ENCODE results near the gene ZC3HAV1.

ZC3HAV1 gene

DNA sequence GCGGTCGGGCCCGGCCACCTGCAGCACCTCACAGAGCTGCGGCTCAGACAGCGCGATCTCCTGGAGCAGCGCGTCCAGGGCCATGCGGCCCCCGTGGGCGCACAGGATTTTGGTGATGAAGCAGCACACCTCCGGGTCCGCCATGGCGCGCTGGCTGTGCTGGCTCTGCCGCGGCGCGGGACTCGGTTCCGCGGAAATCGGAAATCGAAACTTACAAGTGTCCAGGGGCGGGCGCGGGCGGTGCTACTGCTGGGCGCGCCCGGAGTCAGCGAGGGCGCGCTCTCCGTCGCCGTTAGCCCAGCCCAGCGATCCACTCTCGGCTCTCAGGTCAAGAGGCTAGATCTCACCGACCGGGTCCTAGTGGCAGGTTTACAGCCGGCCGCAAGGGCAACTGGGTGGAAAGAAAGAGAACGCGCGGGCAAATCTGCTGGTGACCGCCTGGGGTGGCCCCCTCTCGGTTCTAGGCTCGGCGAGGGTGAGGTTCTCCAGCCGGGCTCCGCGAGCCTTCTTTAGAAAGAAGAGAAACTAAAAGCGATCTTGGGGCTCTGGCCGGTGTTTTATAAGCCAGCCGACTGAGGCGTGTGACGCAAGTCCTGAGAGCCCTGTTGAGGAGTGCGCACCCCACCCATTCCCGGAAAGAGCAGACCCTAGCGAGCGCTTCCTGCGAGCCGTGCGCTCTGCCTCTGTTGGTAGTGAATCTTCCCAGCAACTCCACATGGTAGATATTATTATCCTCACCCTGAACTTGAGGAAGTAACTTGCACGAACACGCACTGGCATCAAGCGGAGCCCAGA, at the start of gene ZC3HAV1 (continued):
- TF ChIP-seq PRDM2 (tag by site-specific recombination; IDR thresholded peaks at IDR 0.05; ENCODE audit: borderline replicate concordance) (no peak), ZNF548 (tag by site-specific recombination; IDR thresholded peaks at IDR 0.05) (no peak), ZNF214 (tag by site-specific recombination; IDR thresholded peaks at IDR 0.05; ENCODE audit: borderline replicate concordance) (no peak), ZNF785 (tag by site-specific recombination; IDR thresholded peaks at IDR 0.05) (no peak), ZNF37A (tag by site-specific recombination; IDR thresholded peaks at IDR 0.05) (no peak), ZNF501 (tag by site-specific recombination; IDR thresholded peaks at IDR 0.05) (peak; percentile 96), ZNF394 (tag by site-specific recombination; IDR thresholded peaks at IDR 0.05; ENCODE audit: borderline replicate concordance) (peak; percentile 34; the same call in 1 of the 2 replicates), ZNF571 (tag by site-specific recombination; IDR thresholded peaks at IDR 0.05) (no peak), AEBP2 (tag by site-specific recombination; IDR thresholded peaks at IDR 0.05; ENCODE audit: borderline replicate concordance) (0 out of 2 replicates have a peak, but pooled peaks have one; percentile 36), SP2 (tag by site-specific recombination; IDR thresholded peaks at IDR 0.05) (peak; percentile 74), MYNN (tag by site-specific recombination; IDR thresholded peaks at IDR 0.05; ENCODE audit: borderline replicate concordance) (no peak), ZNF155 (tag by site-specific recombination; IDR thresholded peaks at IDR 0.05) (no peak), ZNF514 (tag by site-specific recombination; IDR thresholded peaks at IDR 0.05) (no peak), ZSCAN5A (tag by site-specific recombination; IDR thresholded peaks at IDR 0.05) (no peak; the same call in 1 of the 2 replicates), ZNF121 (tag by site-specific recombination; IDR thresholded peaks at IDR 0.05) (0 out of 2 replicates have a peak, but pooled peaks have one; percentile 38), BCL11A (tag by site-specific recombination; IDR thresholded peaks at IDR 0.05; ENCODE audit: low read depth) (no peak), ZNF174 (tag by site-specific recombination; IDR thresholded peaks at IDR 0.05) (no peak), ZNF654 (tag by site-specific recombination; IDR thresholded peaks at IDR 0.05; ENCODE audit: low read depth) (no peak), ZNF26 (tag by site-specific recombination; IDR thresholded peaks at IDR 0.05) (no peak), GFI1B (tag by site-specific recombination; IDR thresholded peaks at IDR 0.05) (no peak)
- TF ChIP-seq, protein P1, sequence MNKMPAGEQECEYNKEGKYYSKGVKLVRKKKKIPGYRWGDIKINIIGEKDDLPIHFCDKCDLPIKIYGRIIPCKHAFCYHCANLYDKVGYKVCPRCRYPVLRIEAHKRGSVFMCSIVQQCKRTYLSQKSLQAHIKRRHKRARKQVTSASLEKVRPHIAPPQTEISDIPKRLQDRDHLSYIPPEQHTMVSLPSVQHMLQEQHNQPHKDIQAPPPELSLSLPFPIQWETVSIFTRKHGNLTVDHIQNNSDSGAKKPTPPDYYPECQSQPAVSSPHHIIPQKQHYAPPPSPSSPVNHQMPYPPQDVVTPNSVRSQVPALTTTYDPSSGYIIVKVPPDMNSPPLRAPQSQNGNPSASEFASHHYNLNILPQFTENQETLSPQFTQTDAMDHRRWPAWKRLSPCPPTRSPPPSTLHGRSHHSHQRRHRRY (tag by site-specific recombination; IDR thresholded peaks at IDR 0.05), result no peak
- TF ChIP-seq, protein P2, sequence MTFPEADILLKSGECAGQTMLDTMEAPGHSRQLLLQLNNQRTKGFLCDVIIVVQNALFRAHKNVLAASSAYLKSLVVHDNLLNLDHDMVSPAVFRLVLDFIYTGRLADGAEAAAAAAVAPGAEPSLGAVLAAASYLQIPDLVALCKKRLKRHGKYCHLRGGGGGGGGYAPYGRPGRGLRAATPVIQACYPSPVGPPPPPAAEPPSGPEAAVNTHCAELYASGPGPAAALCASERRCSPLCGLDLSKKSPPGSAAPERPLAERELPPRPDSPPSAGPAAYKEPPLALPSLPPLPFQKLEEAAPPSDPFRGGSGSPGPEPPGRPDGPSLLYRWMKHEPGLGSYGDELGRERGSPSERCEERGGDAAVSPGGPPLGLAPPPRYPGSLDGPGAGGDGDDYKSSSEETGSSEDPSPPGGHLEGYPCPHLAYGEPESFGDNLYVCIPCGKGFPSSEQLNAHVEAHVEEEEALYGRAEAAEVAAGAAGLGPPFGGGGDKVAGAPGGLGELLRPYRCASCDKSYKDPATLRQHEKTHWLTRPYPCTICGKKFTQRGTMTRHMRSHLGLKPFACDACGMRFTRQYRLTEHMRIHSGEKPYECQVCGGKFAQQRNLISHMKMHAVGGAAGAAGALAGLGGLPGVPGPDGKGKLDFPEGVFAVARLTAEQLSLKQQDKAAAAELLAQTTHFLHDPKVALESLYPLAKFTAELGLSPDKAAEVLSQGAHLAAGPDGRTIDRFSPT (tag by site-specific recombination; IDR thresholded peaks at IDR 0.05), result no peak

Measured in HEK293 (cell line).